Measurements from ENCODE around the gene IRF7. TPM values are rescaled to one million over a fixed set of nuclear protein-coding genes. Genes with fewer than 3 reads are reported as not detected.
"Not testable (repeated sequence)": the region's sequence is repeated elsewhere in the genome, so short reads cannot be mapped to it uniquely, and the experiment has no call there.

IRF7 gene
- total RNA-seq, 1 donor from 2014 or later, result 10.2 TPM

DNA sequence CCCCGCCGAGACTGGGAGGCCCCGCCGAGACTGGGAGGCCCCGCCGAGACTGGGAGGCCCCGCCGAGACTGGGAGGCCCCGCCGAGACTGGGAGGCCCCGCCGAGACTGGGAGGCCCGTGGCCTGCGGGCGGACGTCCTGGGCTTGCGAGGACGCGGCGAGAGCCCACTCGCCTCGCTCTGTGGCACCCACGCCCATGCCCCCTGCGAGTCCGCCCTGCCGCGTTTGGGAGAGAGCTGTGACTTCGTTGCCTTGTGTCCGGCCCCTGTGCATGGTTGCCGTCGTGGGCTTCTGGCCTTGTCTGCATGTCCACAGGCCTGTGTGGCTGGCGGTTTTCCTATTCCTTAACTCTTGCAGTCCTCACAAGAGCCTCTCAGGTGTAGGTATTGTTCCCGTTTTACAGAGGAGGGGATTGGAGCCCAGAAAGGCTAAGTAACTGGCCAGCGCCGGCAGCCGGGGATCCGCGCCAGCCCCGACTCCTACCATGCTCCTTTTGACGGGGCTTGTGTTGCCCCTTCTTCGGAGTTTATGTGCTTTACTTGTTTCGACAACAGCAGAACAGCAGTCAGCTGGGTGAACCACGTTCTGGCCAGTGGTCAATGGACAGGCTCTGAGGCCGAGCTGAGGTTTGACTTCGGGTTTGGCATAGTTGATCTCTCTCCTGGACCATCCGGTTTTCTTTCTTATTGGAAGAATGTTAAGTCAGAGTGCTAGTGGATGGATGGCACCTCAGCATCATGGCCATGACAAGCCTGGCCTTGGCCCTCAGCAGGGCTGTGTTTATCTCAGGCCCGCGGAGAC is 38.7 kb downstream of the IRF7 start:
- no peak for DNase-seq (ENCODE audit: low read depth, low spot score)
- H3K27me3 Mint-ChIP-seq (ENCODE audit: low read depth), result peaks cover 29% of the 10 kb centered on the region
- TF ChIP-seq, protein P1, sequence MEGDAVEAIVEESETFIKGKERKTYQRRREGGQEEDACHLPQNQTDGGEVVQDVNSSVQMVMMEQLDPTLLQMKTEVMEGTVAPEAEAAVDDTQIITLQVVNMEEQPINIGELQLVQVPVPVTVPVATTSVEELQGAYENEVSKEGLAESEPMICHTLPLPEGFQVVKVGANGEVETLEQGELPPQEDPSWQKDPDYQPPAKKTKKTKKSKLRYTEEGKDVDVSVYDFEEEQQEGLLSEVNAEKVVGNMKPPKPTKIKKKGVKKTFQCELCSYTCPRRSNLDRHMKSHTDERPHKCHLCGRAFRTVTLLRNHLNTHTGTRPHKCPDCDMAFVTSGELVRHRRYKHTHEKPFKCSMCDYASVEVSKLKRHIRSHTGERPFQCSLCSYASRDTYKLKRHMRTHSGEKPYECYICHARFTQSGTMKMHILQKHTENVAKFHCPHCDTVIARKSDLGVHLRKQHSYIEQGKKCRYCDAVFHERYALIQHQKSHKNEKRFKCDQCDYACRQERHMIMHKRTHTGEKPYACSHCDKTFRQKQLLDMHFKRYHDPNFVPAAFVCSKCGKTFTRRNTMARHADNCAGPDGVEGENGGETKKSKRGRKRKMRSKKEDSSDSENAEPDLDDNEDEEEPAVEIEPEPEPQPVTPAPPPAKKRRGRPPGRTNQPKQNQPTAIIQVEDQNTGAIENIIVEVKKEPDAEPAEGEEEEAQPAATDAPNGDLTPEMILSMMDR (conservative IDR thresholded peaks at IDR 0.05), result no peak
- H3K9me3 Mint-ChIP-seq, result no peaks in the 10 kb centered on the region
- H3K4me3 Mint-ChIP-seq, result peak overlapping the region; percentile 91
- peaks cover 27% of the 10 kb centered on the region for H3K4me1 Mint-ChIP-seq
- H3K27ac Mint-ChIP-seq (ENCODE audit: unreplicated experiment), result peak overlapping the region; percentile 93
- H3K36me3 Mint-ChIP-seq (ENCODE audit: low read depth), result no peaks in the 10 kb centered on the region

DNA sequence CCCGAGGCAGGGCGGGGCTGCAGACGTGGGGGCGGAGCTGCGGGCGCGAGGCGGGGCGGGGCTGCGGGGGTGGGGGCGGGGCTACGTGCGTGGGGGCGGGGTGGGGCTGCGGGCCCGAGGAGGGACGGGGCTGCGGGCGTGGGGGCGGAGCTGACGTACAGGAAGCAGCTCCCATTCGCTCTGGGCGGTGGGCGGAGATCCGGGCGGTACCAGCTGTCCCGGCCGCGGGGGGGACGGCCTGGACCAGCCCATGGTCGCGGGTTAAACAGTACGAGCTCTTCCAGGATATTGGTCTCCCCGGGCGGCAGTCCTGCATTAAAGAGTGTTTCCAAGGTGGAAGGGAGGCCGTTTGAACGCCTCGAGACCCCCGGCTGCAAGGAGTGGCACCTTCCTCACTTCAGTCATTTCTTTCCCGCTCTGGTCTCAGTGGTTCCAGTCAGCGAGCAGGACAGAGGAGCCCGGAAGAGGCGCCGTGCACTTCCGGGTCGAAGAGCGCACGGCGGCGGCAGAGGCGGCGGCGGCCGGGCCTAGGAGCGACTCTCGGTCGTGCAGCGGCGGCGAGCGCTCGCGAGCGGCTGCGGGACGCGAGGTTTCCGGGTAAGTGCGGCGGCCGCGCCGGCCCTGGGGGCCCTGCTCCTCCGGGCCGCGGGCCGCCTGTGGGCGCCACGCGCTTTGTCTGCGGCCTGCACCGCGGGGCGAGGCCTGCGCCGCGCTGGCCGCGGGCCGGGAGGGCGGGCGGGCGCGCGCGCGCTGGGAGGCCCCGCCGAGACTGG is 39.6 kb downstream of the IRF7 start, which contains the start of gene PHRF1:
PHRF1 (plus strand) TSS at position 475 of the 773 bp plus-strand sequence. CDS start 5,043 bp downstream, outside the sequence.
- Mint-ChIP-seq H3K27ac (ENCODE audit: unreplicated experiment) (peak within 1 kb of the TSS; percentile 100), H3K36me3 (ENCODE audit: low read depth) (no peaks in the 10 kb centered on the region), H3K27me3 (ENCODE audit: low read depth) (peaks cover 29% of the 10 kb centered on the region), H3K4me3 (peak within 1 kb of the TSS; percentile 91), H3K4me1 (peaks cover 27% of the 10 kb centered on the region), H3K9me3 (no peaks in the 10 kb centered on the region)
- TF ChIP-seq, protein P1 (conservative IDR thresholded peaks at IDR 0.05), result no peak
- DNase-seq (ENCODE audit: low read depth, low spot score), result peak; percentile 90

DNA sequence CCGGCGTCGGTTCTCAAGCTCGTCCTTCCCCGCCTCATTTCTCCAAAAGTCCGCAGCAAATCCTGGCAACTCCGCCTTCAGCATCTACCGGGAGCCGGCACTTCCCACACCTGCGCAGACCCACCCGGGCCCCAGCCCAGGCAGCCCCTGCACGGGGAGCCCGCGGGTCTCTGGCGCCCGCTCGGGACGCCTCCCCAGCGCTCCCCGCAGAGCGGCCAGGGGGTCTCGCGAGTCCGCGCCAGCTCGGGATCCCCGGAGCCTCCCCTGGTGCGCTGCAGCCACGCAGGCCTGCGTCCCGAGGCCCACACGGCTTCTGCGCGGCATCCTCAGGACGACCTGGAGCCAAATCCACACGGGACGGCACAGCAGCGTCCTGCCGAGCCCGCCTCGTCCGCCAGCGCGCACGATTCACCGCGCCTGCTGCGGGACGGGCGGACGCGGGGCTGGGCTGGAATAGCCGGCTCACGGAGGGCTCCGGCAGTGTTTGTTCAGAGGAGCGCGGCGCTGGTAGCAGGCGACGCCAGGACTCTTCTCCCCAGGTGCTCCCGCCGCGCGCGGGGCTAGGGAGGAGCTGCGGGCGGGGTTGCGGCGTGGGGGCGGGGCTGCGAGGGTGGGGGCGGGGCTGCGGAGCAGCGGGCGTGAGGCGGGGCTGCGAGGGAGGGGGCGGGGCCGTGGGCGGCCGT is 40.3 kb downstream of the IRF7 start:
- peaks cover 29% of the 10 kb centered on the region for H3K27me3 Mint-ChIP-seq (ENCODE audit: low read depth)
- no peaks in the 10 kb centered on the region for H3K9me3 Mint-ChIP-seq
- H3K36me3 Mint-ChIP-seq (ENCODE audit: low read depth), result no peaks in the 10 kb centered on the region
- no peak overlapping the region for H3K27ac Mint-ChIP-seq (ENCODE audit: unreplicated experiment)
- peaks cover 25% of the 10 kb centered on the region for H3K4me1 Mint-ChIP-seq
- TF ChIP-seq, protein P1 (conservative IDR thresholded peaks at IDR 0.05), result no peak
- peak overlapping the region; percentile 92 for H3K4me3 Mint-ChIP-seq
- DNase-seq (ENCODE audit: low read depth, low spot score), result no peak

DNA sequence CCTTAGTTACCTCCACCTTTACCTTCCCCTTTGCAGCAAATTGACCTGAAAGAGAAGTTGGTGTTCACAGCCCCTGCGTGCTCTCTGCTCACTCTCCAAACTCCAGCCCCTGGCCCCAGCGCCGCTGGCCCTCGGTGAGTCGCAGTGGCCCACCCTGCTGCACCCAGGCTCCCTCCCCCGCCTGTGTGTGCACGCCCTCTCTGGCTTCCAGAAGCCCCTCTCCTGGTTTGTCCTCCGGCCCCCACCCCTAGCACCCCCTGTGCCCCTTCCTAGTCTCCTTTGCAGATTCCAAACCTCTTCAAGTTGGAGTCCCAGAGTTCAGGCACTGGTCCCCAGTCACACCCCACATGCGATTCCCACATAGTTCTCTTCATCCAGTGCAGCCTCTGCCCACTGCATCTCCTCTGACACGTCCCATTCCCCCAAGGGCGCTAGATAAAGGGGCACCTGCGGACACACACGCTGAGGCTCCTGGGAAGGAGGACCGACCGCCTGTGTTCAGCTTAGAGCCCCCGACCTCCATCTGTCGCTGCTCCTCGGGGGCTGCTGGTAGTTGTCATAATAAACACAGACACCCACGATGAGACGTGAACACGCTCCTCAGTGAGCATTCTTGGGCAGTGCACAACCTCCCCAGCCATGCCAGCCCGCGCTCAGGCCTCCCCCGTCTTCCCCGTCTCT is 41.0 kb downstream of the IRF7 start:
- peaks cover 35% of the 10 kb centered on the region for H3K27me3 Mint-ChIP-seq (ENCODE audit: low read depth)
- no peaks in the 10 kb centered on the region for H3K9me3 Mint-ChIP-seq
- peaks cover 24% of the 10 kb centered on the region for H3K4me1 Mint-ChIP-seq
- H3K27ac Mint-ChIP-seq (ENCODE audit: unreplicated experiment), result no peak overlapping the region
- DNase-seq (ENCODE audit: low read depth, low spot score), result no peak
- peak overlapping the region; percentile 92 for H3K4me3 Mint-ChIP-seq
- TF ChIP-seq, protein P1 (conservative IDR thresholded peaks at IDR 0.05), result no peak
- no peaks in the 10 kb centered on the region for H3K36me3 Mint-ChIP-seq (ENCODE audit: low read depth)

DNA sequence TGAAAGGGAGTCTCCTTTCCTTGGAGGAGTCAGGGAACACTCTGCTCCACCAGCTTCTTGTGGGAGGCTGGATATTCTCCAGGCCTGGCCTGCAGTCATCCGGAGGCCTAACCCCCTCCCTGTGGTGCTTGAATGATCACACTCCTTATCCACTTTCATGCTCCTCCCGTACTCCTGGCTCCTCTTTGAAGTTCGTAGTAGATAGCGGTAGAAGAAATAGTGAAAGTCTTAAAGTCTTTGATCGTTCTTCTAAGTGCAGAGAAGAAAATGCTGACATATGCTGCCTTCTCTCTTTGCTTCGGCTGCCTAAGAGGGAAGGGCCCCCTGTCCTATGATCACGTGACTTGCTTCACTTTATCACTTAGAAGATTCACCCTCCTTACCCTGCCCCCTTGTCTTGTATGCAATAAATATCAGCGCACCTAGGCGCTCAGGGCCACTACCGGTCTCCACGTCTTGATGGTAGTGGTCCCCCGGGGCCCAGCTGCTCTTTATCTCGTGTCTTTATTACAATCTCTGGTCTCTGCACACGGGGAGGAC is 41.6 kb downstream of the IRF7 start:
- not testable (repeated sequence) for H3K27ac Mint-ChIP-seq (ENCODE audit: unreplicated experiment); H3K9me3 Mint-ChIP-seq; H3K36me3 Mint-ChIP-seq (ENCODE audit: low read depth); DNase-seq (ENCODE audit: low read depth, low spot score)
- Mint-ChIP-seq H3K4me3 (peak overlapping the region; percentile 92), H3K27me3 (ENCODE audit: low read depth) (peaks cover 36% of the 10 kb centered on the region), H3K4me1 (peaks cover 19% of the 10 kb centered on the region)

Measured in neural crest cell (in vitro differentiated cells).